Measurements from ENCODE around the gene PTPN11.
"Not testable (repeated sequence)": the region's sequence is repeated elsewhere in the genome, so short reads cannot be mapped to it uniquely, and the experiment has no call there.

The PTPN11 gene

GRCh38 chr12:112382866-112383265 lies 35.9 kb upstream of the PTPN11 start:
- Histone ChIP-seq H3K18ac (ENCODE audit: low read length) (no peak overlapping the region), H3K9ac (ENCODE audit: low read length) (no peak overlapping the region), H3K14ac (ENCODE audit: low read length) (no peak overlapping the region), H3K27me3 (ENCODE audit: insufficient read depth, low read length) (no peaks in the 10 kb centered on the region), H3K79me2 (ENCODE audit: control insufficient read depth, insufficient read depth, low read length, poor library complexity) (peaks cover 12% of the 10 kb centered on the region), H3K4me3 (ENCODE audit: low read depth, low read length) (no peak overlapping the region), H3K4me1 (ENCODE audit: control insufficient read depth in 1 of 2, insufficient read depth in 2 of 2, low read length in 2 of 2) (peaks cover 6 to 8% of the 10 kb centered on the region in 2 experiments), H3K9me3 (ENCODE audit: insufficient read depth, low read depth, low read length) (no peaks in the 10 kb centered on the region), H4K8ac (ENCODE audit: low read depth, low read length) (peak overlapping the region; percentile 94), H2AFZ (ENCODE audit: insufficient read depth, low read length, poor library complexity) (no peak overlapping the region), H3K27ac (ENCODE audit: low read depth, low read length) (no peak overlapping the region), H3K4ac (ENCODE audit: low read depth, low read length) (no peak overlapping the region), H2BK5ac (ENCODE audit: low read depth, low read length, poor library complexity) (no peak overlapping the region), H4K12ac (ENCODE audit: low read depth, low read length) (no peak overlapping the region), H2BK12ac (ENCODE audit: low read length) (no peak overlapping the region), H2AK5ac (ENCODE audit: low read length) (no peak overlapping the region), H3K36me3 (ENCODE audit: control insufficient read depth in 1 of 2, insufficient read depth in 2 of 2, low read length in 2 of 2) (no peaks in the 10 kb centered on the region), H3K79me1 (ENCODE audit: low read length) (peaks cover 6% of the 10 kb centered on the region), H4K91ac (ENCODE audit: low read depth, low read length) (no peak overlapping the region), H3K23ac (ENCODE audit: low read length) (no peak overlapping the region), H3K4me2 (ENCODE audit: low read length) (peak overlapping the region; percentile 81), H2BK120ac (ENCODE audit: insufficient read depth, low read length, poor library complexity) (no peak overlapping the region)
- no peak for DNase-seq
- no CpG with 5 or more reads among the region's 11 CpGs for WGBS (ENCODE audit: extremely low coverage, insufficient coverage, insufficient read length)

- Histone ChIP-seq H2BK5ac (ENCODE audit: low read depth, low read length, poor library complexity) (no peak overlapping the region), H2AFZ (ENCODE audit: insufficient read depth, low read length, poor library complexity) (no peak overlapping the region), H2AK5ac (ENCODE audit: low read length) (no peak overlapping the region), H2BK12ac (ENCODE audit: low read length) (no peak overlapping the region), H3K9ac (ENCODE audit: low read length) (no peak overlapping the region), H3K9me3 (ENCODE audit: insufficient read depth, low read depth, low read length) (no peaks in the 10 kb centered on the region), H3K4me1 (ENCODE audit: control insufficient read depth in 1 of 2, insufficient read depth in 2 of 2, low read length in 2 of 2) (peaks cover 0 to 2% of the 10 kb centered on the region in 2 experiments), H2BK120ac (ENCODE audit: insufficient read depth, low read length, poor library complexity) (no peak overlapping the region), H3K18ac (ENCODE audit: low read length) (no peak overlapping the region), H3K79me1 (ENCODE audit: low read length) (peaks cover 6% of the 10 kb centered on the region), H4K8ac (ENCODE audit: low read depth, low read length) (no peak overlapping the region), H3K14ac (ENCODE audit: low read length) (no peak overlapping the region), H3K79me2 (ENCODE audit: control insufficient read depth, insufficient read depth, low read length, poor library complexity) (peaks cover 4% of the 10 kb centered on the region), H4K91ac (ENCODE audit: low read depth, low read length) (no peak overlapping the region), H3K27ac (ENCODE audit: low read depth, low read length) (no peak overlapping the region), H3K4me2 (ENCODE audit: low read length) (no peak overlapping the region), H3K23ac (ENCODE audit: low read length) (no peak overlapping the region), H3K36me3 (ENCODE audit: control insufficient read depth in 1 of 2, insufficient read depth in 2 of 2, low read length in 2 of 2) (no peaks in the 10 kb centered on the region), H3K4ac (ENCODE audit: low read depth, low read length) (no peak overlapping the region), H3K4me3 (ENCODE audit: low read depth, low read length) (no peak overlapping the region), H3K27me3 (ENCODE audit: insufficient read depth, low read length) (no peaks in the 10 kb centered on the region), H4K12ac (ENCODE audit: low read depth, low read length) (no peak overlapping the region)
- no CpG with 5 or more reads among the region's 3 CpGs for WGBS (ENCODE audit: extremely low coverage, insufficient coverage, insufficient read length)
- DNase-seq = no peak
Measured at GRCh38 chr12:112386726-112387125, 32.0 kb upstream of the PTPN11 start.

GRCh38 chr12:112389228-112389627 lies 29.5 kb upstream of the PTPN11 start:
- H3K79me1 ChIP-seq (ENCODE audit: low read length) = no peaks in the 10 kb centered on the region
- no peak for DNase-seq
- no peak overlapping the region for H3K18ac ChIP-seq (ENCODE audit: low read length)
- H3K14ac ChIP-seq (ENCODE audit: low read length) = no peak overlapping the region
- H2BK5ac ChIP-seq (ENCODE audit: low read depth, low read length, poor library complexity) = no peak overlapping the region
- H3K4me1 ChIP-seq (ENCODE audit: control insufficient read depth in 1 of 2, insufficient read depth in 2 of 2, low read length in 2 of 2) = no peaks in the 10 kb centered on the region
- no peak overlapping the region for H4K91ac ChIP-seq (ENCODE audit: low read depth, low read length)
- no peaks in the 10 kb centered on the region for H3K9me3 ChIP-seq (ENCODE audit: insufficient read depth, low read depth, low read length)
- no peak overlapping the region for H3K4ac ChIP-seq (ENCODE audit: low read depth, low read length)
- no peaks in the 10 kb centered on the region for H3K79me2 ChIP-seq (ENCODE audit: control insufficient read depth, insufficient read depth, low read length, poor library complexity)
- H2BK12ac ChIP-seq (ENCODE audit: low read length) = no peak overlapping the region
- H2AFZ ChIP-seq (ENCODE audit: insufficient read depth, low read length, poor library complexity) = no peak overlapping the region
- H3K27ac ChIP-seq (ENCODE audit: low read depth, low read length) = no peak overlapping the region
- no peak overlapping the region for H3K9ac ChIP-seq (ENCODE audit: low read length)
- no peaks in the 10 kb centered on the region for H3K36me3 ChIP-seq (ENCODE audit: control insufficient read depth in 1 of 2, insufficient read depth in 2 of 2, low read length in 2 of 2)
- H3K4me2 ChIP-seq (ENCODE audit: low read length) = no peak overlapping the region
- no peak overlapping the region for H2AK5ac ChIP-seq (ENCODE audit: low read length)
- H3K23ac ChIP-seq (ENCODE audit: low read length) = no peak overlapping the region
- no peaks in the 10 kb centered on the region for H3K27me3 ChIP-seq (ENCODE audit: insufficient read depth, low read length)
- H2BK120ac ChIP-seq (ENCODE audit: insufficient read depth, low read length, poor library complexity) = no peak overlapping the region
- no CpG with 5 or more reads among the region's 4 CpGs for WGBS (ENCODE audit: extremely low coverage, insufficient coverage, insufficient read length)
- no peak overlapping the region for H4K8ac ChIP-seq (ENCODE audit: low read depth, low read length)
- no peak overlapping the region for H3K4me3 ChIP-seq (ENCODE audit: low read depth, low read length)
- H4K12ac ChIP-seq (ENCODE audit: low read depth, low read length) = no peak overlapping the region

GRCh38 chr12:112389922-112390654 lies 28.7 kb upstream of the PTPN11 start:
- not testable (repeated sequence) for H4K12ac ChIP-seq (ENCODE audit: low read depth, low read length); H3K4me2 ChIP-seq (ENCODE audit: low read length); H3K79me2 ChIP-seq (ENCODE audit: control insufficient read depth, insufficient read depth, low read length, poor library complexity); H3K79me1 ChIP-seq (ENCODE audit: low read length); H3K14ac ChIP-seq (ENCODE audit: low read length); H3K9me3 ChIP-seq (ENCODE audit: insufficient read depth, low read depth, low read length); H3K27me3 ChIP-seq (ENCODE audit: insufficient read depth, low read length); H3K18ac ChIP-seq (ENCODE audit: low read length); H2BK120ac ChIP-seq (ENCODE audit: insufficient read depth, low read length, poor library complexity); H3K4me3 ChIP-seq (ENCODE audit: low read depth, low read length); H4K8ac ChIP-seq (ENCODE audit: low read depth, low read length); H2BK12ac ChIP-seq (ENCODE audit: low read length); H3K23ac ChIP-seq (ENCODE audit: low read length); H3K4me1 ChIP-seq (ENCODE audit: control insufficient read depth in 1 of 2, insufficient read depth in 2 of 2, low read length in 2 of 2); H2AFZ ChIP-seq (ENCODE audit: insufficient read depth, low read length, poor library complexity); H3K4ac ChIP-seq (ENCODE audit: low read depth, low read length); H2AK5ac ChIP-seq (ENCODE audit: low read length); H2BK5ac ChIP-seq (ENCODE audit: low read depth, low read length, poor library complexity); H3K27ac ChIP-seq (ENCODE audit: low read depth, low read length); H4K91ac ChIP-seq (ENCODE audit: low read depth, low read length); H3K36me3 ChIP-seq (ENCODE audit: control insufficient read depth in 1 of 2, insufficient read depth in 2 of 2, low read length in 2 of 2); H3K9ac ChIP-seq (ENCODE audit: low read length); DNase-seq
- WGBS (ENCODE audit: extremely low coverage, insufficient coverage, insufficient read length) = no CpG with 5 or more reads among the region's 4 CpGs

All from trophoblast cell (in vitro differentiated cells and primary cell).